KMS-11 (cell line): ENCODE measurements around the gene POLDIP3.

Source experiments
- H2AFZ ChIP-seq: fragments of 200-600 bp; sonication (generic); 2 replicates; pipeline ENCODE4 v1.6.1; 2016; ENCODE audit warnings: antibody characterized with exemption, mixed run types, low read depth
- H3K27ac ChIP-seq: fragments of 200-600 bp; sonication (generic); 2 replicates; pipeline ENCODE4 v1.6.1; 2016; ENCODE audit warnings: mild to moderate bottlenecking, mixed run types
- H3K27me3 ChIP-seq: fragments of 200-600 bp; sonication (generic); 2 replicates; pipeline ENCODE4 v1.6.1; 2017; ENCODE audit warnings: mild to moderate bottlenecking, low read depth, mixed run types, moderate library complexity; ENCODE audit not compliant: insufficient read depth
- H3K36me3 ChIP-seq: fragments of 200-600 bp; sonication (generic); 2 replicates; pipeline ENCODE4 v1.6.1; 2017; ENCODE audit warnings: mild to moderate bottlenecking, mixed run types; ENCODE audit not compliant: insufficient read depth
- H3K4me1 ChIP-seq: fragments of 200-600 bp; sonication (generic); 2 replicates; pipeline ENCODE4 v1.6.1; 2016; ENCODE audit warnings: mild to moderate bottlenecking, low read depth, mixed run types; ENCODE audit not compliant: poor library complexity, severe bottlenecking
- H3K4me2 ChIP-seq: fragments of 200-600 bp; sonication (generic); 2 replicates; pipeline ENCODE4 v1.7.0; 2016; ENCODE audit warnings: mild to moderate bottlenecking, mixed run types
- H3K4me3 ChIP-seq: fragments of 200-600 bp; sonication (generic); IDR thresholded peaks from 2 replicates; pipeline ENCODE4 v1.6.1; 2017; ENCODE audit warnings: low read depth, low read length, mixed read lengths; ENCODE audit not compliant: insufficient read depth
- H3K79me2 ChIP-seq: fragments of 200-600 bp; sonication (generic); 2 replicates; pipeline ENCODE4 v1.6.1; 2016; ENCODE audit warnings: low read depth, mixed run types; ENCODE audit not compliant: insufficient read depth
- H3K9ac ChIP-seq: fragments of 200-600 bp; sonication (generic); 2 replicates; pipeline ENCODE4 v1.6.1; 2016; ENCODE audit warnings: mild to moderate bottlenecking, mixed run types
- H4K20me1 ChIP-seq: fragments of 200-600 bp; sonication (generic); 2 replicates; pipeline ENCODE4 v1.6.1; 2016; ENCODE audit warnings: mild to moderate bottlenecking, mixed run types; ENCODE audit not compliant: insufficient read depth
- TF ChIP-seq, protein P1 (sequence below): fragments of 200-600 bp; sonication (generic); conservative IDR thresholded peaks from 2 replicates; pipeline ENCODE4 v1.6.1; 2017; ENCODE audit warnings: low read depth, mild to moderate bottlenecking, antibody characterized with exemption, low read length, moderate library complexity, mixed read lengths

Gene POLDIP3

GRCh38 chr22:42641801-42642413 lies 27.2 kb upstream of the POLDIP3 start:
- Histone ChIP-seq H3K36me3 (no peaks in the 10 kb centered on the region), H3K4me1 (no peaks in the 10 kb centered on the region), H3K4me2 (no peak overlapping the region), H4K20me1 (no peaks in the 10 kb centered on the region), H3K9ac (no peak overlapping the region), H3K27me3 (no peaks in the 10 kb centered on the region), H3K4me3 (no peak overlapping the region), H3K79me2 (no peaks in the 10 kb centered on the region; the same call in 1 of the 2 replicates), H3K27ac (no peak overlapping the region), H2AFZ (no peak overlapping the region)
- TF ChIP-seq, protein P1, sequence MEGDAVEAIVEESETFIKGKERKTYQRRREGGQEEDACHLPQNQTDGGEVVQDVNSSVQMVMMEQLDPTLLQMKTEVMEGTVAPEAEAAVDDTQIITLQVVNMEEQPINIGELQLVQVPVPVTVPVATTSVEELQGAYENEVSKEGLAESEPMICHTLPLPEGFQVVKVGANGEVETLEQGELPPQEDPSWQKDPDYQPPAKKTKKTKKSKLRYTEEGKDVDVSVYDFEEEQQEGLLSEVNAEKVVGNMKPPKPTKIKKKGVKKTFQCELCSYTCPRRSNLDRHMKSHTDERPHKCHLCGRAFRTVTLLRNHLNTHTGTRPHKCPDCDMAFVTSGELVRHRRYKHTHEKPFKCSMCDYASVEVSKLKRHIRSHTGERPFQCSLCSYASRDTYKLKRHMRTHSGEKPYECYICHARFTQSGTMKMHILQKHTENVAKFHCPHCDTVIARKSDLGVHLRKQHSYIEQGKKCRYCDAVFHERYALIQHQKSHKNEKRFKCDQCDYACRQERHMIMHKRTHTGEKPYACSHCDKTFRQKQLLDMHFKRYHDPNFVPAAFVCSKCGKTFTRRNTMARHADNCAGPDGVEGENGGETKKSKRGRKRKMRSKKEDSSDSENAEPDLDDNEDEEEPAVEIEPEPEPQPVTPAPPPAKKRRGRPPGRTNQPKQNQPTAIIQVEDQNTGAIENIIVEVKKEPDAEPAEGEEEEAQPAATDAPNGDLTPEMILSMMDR, result no peak

GRCh38 chr22:42639541-42640241 lies 25.0 kb upstream of the POLDIP3 start:
- Histone ChIP-seq H2AFZ (no peak overlapping the region), H3K4me2 (no peak overlapping the region), H3K27ac (no peak overlapping the region), H3K9ac (no peak overlapping the region), H3K27me3 (no peaks in the 10 kb centered on the region), H3K4me3 (no peak overlapping the region), H3K36me3 (no peaks in the 10 kb centered on the region), H4K20me1 (no peaks in the 10 kb centered on the region), H3K4me1 (no peaks in the 10 kb centered on the region), H3K79me2 (no peaks in the 10 kb centered on the region; the same call in 1 of the 2 replicates)
- TF ChIP-seq, protein P1, result no peak

- H3K27me3 ChIP-seq, result no peaks in the 10 kb centered on the region
- H2AFZ ChIP-seq, result no peak overlapping the region
- TF ChIP-seq, protein P1, result no peak
- H3K79me2 ChIP-seq, result no peaks in the 10 kb centered on the region
- H3K27ac ChIP-seq, result no peak overlapping the region
- no peak overlapping the region for H3K9ac ChIP-seq
- no peak overlapping the region for H3K4me3 ChIP-seq
- H4K20me1 ChIP-seq, result no peaks in the 10 kb centered on the region
- H3K4me2 ChIP-seq, result no peak overlapping the region
- no peaks in the 10 kb centered on the region for H3K36me3 ChIP-seq
- H3K4me1 ChIP-seq, result no peaks in the 10 kb centered on the region
These were observed 22.9 kb upstream of the POLDIP3 start for GRCh38 chr22:42637555-42637954.

GRCh38 chr22:42636506-42636905 lies 21.8 kb upstream of the POLDIP3 start:
- no peaks in the 10 kb centered on the region for H3K27me3 ChIP-seq
- no peak overlapping the region for H3K27ac ChIP-seq
- H3K4me2 ChIP-seq, result no peak overlapping the region
- H3K79me2 ChIP-seq, result no peaks in the 10 kb centered on the region
- no peaks in the 10 kb centered on the region for H4K20me1 ChIP-seq
- H3K4me3 ChIP-seq, result no peak overlapping the region
- H2AFZ ChIP-seq, result no peak overlapping the region
- TF ChIP-seq, protein P1, result no peak
- H3K9ac ChIP-seq, result no peak overlapping the region
- H3K4me1 ChIP-seq, result no peaks in the 10 kb centered on the region
- no peaks in the 10 kb centered on the region for H3K36me3 ChIP-seq
